Measurements from ENCODE around the gene CLEC7A. TPM values are rescaled to one million over a fixed set of nuclear protein-coding genes. Genes with fewer than 3 reads are reported as not detected.

Gene CLEC7A
- total RNA-seq, 1 experiment from 2014 or later, result not detected

DNA sequence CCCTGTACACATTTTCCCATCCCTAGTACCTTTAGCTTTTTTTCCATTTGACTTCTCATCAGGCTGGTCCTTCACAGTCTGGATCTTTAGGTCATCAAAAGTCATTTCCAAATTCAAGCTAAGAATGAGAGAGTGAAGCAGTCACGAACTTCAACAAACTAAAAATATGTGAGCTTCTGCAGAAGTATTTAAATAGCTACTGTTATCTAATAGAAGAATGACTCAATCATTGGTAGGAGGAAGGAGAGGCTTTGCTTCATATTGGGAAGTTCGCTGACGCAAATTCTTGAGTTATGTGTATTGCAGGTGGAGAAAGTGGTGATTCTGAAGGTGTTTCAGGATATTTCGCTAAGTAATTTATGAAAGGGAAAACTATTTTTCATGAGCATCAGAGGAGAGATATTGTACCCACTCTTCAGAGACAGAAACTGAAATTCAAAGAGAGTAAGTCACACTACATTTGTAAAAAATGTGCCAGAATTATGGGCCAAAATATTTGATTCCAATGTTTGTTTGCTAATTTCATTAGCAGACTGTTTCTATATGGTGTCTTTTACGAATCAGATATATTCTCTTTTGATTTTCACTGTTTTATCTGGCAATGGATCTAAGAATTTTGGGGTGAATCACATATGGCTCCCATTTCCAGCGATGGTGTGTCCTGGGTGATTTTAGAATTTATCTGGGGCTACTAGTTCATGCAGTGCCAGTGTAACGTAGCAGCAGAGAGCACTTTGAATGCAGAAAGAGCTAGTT, 42.2 kb upstream of the CLEC7A start, which contains the start of gene OLR1:
Gene OLR1, minus strand, starts transcription at position 160 of the 756 bp plus-strand sequence. Its CDS starts 55 bp downstream, at position 105.
- TF ChIP-seq, protein P1, sequence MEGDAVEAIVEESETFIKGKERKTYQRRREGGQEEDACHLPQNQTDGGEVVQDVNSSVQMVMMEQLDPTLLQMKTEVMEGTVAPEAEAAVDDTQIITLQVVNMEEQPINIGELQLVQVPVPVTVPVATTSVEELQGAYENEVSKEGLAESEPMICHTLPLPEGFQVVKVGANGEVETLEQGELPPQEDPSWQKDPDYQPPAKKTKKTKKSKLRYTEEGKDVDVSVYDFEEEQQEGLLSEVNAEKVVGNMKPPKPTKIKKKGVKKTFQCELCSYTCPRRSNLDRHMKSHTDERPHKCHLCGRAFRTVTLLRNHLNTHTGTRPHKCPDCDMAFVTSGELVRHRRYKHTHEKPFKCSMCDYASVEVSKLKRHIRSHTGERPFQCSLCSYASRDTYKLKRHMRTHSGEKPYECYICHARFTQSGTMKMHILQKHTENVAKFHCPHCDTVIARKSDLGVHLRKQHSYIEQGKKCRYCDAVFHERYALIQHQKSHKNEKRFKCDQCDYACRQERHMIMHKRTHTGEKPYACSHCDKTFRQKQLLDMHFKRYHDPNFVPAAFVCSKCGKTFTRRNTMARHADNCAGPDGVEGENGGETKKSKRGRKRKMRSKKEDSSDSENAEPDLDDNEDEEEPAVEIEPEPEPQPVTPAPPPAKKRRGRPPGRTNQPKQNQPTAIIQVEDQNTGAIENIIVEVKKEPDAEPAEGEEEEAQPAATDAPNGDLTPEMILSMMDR (IDR thresholded peaks at IDR 0.05; ENCODE audit: insufficient read depth in 1 of 2, low read depth in 1 of 2, low read length in 1 of 2, severe bottlenecking in 1 of 2, unreplicated experiment in 1 of 2), result no peak
- no peaks in the 10 kb centered on the region for H3K27me3 Mint-ChIP-seq (ENCODE audit: insufficient read depth, unreplicated experiment)
- H3K4me3 Mint-ChIP-seq (ENCODE audit: unreplicated experiment), result peak within 1 kb of the TSS; percentile 68
- peaks cover 92% of the 10 kb centered on the region for H3K4me1 ChIP-seq
- no peaks in the 10 kb centered on the region for H3K27me3 ChIP-seq (replicated peaks; ENCODE audit: control insufficient read depth, insufficient read depth, low read length)
- H3K27ac Mint-ChIP-seq (ENCODE audit: unreplicated experiment), result peak within 1 kb of the TSS; percentile 8
- no TSS peak for BruUV-seq (replicated peaks)
- H3K36me3 Mint-ChIP-seq (ENCODE audit: insufficient read depth, unreplicated experiment), result peaks cover 20% of the 10 kb centered on the region
- POLR2A ChIA-PET, result interaction anchor here (0.9 kb wide), 1 partner anchor 10 kb away, joined by 4 read pairs; no protein-coding TSS in a partner anchor
- peaks cover 53% of the 10 kb centered on the region for H3K4me1 Mint-ChIP-seq (ENCODE audit: low read depth, unreplicated experiment)
- no peaks in the 10 kb centered on the region for H3K36me3 ChIP-seq (ENCODE audit: control insufficient read depth, insufficient read depth, low read length)
- no peak for DNase-seq
- H3K9me3 Mint-ChIP-seq (ENCODE audit: unreplicated experiment), result no peaks in the 10 kb centered on the region
- no peak within 1 kb of the TSS for H3K4me3 ChIP-seq (ENCODE audit: low read depth, low read length)
- no peaks in the 10 kb centered on the region for H3K9me3 ChIP-seq
- intact Hi-C loops (cut with micrococcal nuclease; ENCODE audit: unreplicated experiment), result loop anchor here (1.0 kb wide), 1 partner anchor 8 kb away; no protein-coding TSS in a partner anchor
- CTCF ChIA-PET, result interaction anchor here (1.2 kb wide), 1 partner anchor 9 kb away, joined by 3 read pairs; no protein-coding TSS in a partner anchor

DNA sequence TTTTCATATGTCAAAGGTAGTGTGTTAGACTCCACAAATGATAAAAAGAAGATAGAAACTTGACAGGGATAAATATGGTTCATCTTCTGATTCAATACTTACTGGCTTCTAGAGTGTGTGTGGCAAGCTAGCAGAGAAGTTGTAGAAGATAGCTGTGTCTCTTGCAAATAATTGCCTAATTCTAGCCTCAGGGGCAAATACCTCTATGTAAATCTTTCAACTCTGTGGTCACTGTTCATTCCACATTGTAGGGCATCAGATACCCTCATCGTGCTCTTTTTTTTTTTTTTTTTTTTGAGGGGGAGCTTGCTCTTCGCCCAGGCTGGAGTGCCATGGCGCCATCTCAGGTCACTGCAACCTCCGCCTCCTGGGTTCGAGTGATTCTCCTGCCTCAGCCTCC, 40.2 kb upstream of the CLEC7A start:
- H3K36me3 ChIP-seq (ENCODE audit: control insufficient read depth, insufficient read depth, low read length), result no peaks in the 10 kb centered on the region
- no peaks in the 10 kb centered on the region for H3K27me3 ChIP-seq (replicated peaks; ENCODE audit: control insufficient read depth, insufficient read depth, low read length)
- no peak overlapping the region for H3K4me3 ChIP-seq (ENCODE audit: low read depth, low read length)
- intact Hi-C loops (cut with micrococcal nuclease; ENCODE audit: unreplicated experiment), result loop anchor here (1.0 kb wide), 1 partner anchor 42 kb away; the partner anchor contains the start of gene GABARAPL1
- H3K4me1 Mint-ChIP-seq (ENCODE audit: low read depth, unreplicated experiment), result peaks cover 51% of the 10 kb centered on the region
- no peaks in the 10 kb centered on the region for H3K9me3 Mint-ChIP-seq (ENCODE audit: unreplicated experiment)
- TF ChIP-seq, protein P1 (IDR thresholded peaks at IDR 0.05; ENCODE audit: insufficient read depth in 1 of 2, low read depth in 1 of 2, low read length in 1 of 2, severe bottlenecking in 1 of 2, unreplicated experiment in 1 of 2), result no peak
- ChIA-PET CTCF (interaction anchor here (0.7 to 1.2 kb wide), 3 partner anchors 17 to 1120 kb away, joined by 3 to 11 read pairs (median 4); no protein-coding TSS in a partner anchor), POLR2A (interaction anchor here (0.6 to 1.3 kb wide), 5 partner anchors 16 to 1313 kb away, joined by 3 to 12 read pairs (median 7); partner anchors contain the start of gene GABARAPL1)
- no peaks in the 10 kb centered on the region for H3K27me3 Mint-ChIP-seq (ENCODE audit: insufficient read depth, unreplicated experiment)
- peak in 1 of 2 experiments; percentile 76 for DNase-seq
- no TSS peak for BruUV-seq (replicated peaks)
- peak overlapping the region; percentile 8 for H3K27ac Mint-ChIP-seq (ENCODE audit: unreplicated experiment)
- no peaks in the 10 kb centered on the region for H3K9me3 ChIP-seq
- H3K4me3 Mint-ChIP-seq (ENCODE audit: unreplicated experiment), result peak overlapping the region; percentile 68
- peaks cover 90% of the 10 kb centered on the region for H3K4me1 ChIP-seq
- H3K36me3 Mint-ChIP-seq (ENCODE audit: insufficient read depth, unreplicated experiment), result peaks cover 39% of the 10 kb centered on the region

DNA sequence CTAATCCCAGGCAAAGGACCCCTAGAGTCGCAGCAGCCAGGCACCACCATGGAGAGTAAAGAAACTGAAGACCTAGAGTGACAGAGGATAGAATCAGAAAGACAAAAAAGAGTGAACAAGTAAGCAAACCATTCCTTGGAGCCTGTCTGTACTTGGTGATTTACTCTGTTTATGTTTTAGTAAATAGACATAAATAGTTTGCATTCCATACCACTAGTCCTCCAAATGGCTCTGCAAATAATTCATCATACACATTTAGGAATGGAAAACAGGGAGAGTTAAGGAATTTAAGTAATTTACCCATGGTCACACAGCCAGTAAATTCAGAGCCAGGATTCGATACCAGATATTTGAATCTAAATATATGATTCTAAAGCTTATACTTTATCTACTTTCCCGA, 39.1 kb upstream of the CLEC7A start:
- no TSS peak for BruUV-seq (replicated peaks)
- TF ChIP-seq, protein P1 (IDR thresholded peaks at IDR 0.05; ENCODE audit: insufficient read depth in 1 of 2, low read depth in 1 of 2, low read length in 1 of 2, severe bottlenecking in 1 of 2, unreplicated experiment in 1 of 2), result no peak
- intact Hi-C loops (cut with micrococcal nuclease; ENCODE audit: unreplicated experiment), result loop anchor here (1.0 kb wide), 1 partner anchor 16 kb away; no protein-coding TSS in a partner anchor
- Histone ChIP-seq H3K4me3 (ENCODE audit: low read depth, low read length) (no peak overlapping the region), H3K27me3 (replicated peaks; ENCODE audit: control insufficient read depth, insufficient read depth, low read length) (no peaks in the 10 kb centered on the region), H3K9me3 (no peaks in the 10 kb centered on the region), H3K36me3 (ENCODE audit: control insufficient read depth, insufficient read depth, low read length) (no peaks in the 10 kb centered on the region), H3K4me1 (peaks cover 84% of the 10 kb centered on the region)
- peaks cover 43% of the 10 kb centered on the region for H3K4me1 Mint-ChIP-seq (ENCODE audit: low read depth, unreplicated experiment)
- DNase-seq, result no peak
- H3K27ac Mint-ChIP-seq (ENCODE audit: unreplicated experiment), result peak overlapping the region; percentile 73
- peak overlapping the region; percentile 45 for H3K4me3 Mint-ChIP-seq (ENCODE audit: unreplicated experiment)
- POLR2A ChIA-PET, result no interaction called here
- no peaks in the 10 kb centered on the region for H3K27me3 Mint-ChIP-seq (ENCODE audit: insufficient read depth, unreplicated experiment)
- CTCF ChIA-PET, result interaction anchor here (1.0 kb wide), 1 partner anchor 15 kb away, joined by 5 read pairs; no protein-coding TSS in a partner anchor
- no peaks in the 10 kb centered on the region for H3K9me3 Mint-ChIP-seq (ENCODE audit: unreplicated experiment)
- H3K36me3 Mint-ChIP-seq (ENCODE audit: insufficient read depth, unreplicated experiment), result peaks cover 41% of the 10 kb centered on the region

Data from Caco-2 (cell line).